Measurements from ENCODE around the gene ANKH.
"Not testable (repeated sequence)": the region's sequence is repeated elsewhere in the genome, so short reads cannot be mapped to it uniquely, and the experiment has no call there.

The ANKH gene

DNA sequence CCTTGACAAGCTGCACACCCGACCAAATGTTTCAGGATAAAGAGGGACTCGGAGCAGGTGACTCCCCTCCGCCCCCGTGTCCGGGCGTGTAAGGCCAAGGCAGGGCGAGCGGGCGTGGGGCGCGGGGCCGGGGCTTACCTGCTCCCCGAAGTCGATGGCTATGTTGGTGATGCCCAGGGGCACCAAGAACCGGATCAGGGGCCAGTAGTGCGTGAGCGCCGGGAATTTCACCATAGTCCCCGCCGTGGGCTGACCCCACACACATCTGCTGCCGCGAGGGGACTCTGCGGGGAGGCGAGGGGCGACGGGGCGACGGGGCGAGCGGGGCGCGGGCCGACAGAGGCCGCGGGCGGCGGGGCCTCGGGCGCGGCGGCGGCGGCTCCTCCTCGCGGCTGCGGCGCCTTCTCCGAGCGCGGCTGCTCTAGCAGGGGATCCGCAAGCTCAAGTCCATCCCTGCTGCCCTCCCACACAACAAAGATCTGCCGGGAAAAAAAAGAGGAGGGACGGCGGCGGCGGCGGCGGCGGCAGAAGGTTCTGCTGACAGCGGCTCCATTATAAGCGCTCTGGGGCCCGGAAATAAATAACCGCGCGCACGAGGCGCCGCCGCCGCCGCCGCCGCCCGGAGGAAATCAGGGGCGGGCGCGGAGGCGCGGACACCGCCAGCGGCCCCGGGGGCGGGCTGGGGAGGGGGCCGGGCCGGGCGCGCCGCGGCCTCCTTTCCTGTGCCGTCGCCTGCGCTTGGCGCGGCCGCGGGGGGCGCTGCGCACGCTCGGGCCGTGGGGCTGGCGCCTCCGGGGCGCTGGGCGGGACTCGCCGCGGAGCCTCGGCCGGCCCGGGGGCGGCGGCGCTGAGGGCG, at the start of gene ANKH:
Gene ANKH (minus strand): TSS at position 565 of the 856 bp plus-strand sequence. CDS start 331 bp downstream, at position 234.
- peak; percentile 79 for DNase-seq

DNA sequence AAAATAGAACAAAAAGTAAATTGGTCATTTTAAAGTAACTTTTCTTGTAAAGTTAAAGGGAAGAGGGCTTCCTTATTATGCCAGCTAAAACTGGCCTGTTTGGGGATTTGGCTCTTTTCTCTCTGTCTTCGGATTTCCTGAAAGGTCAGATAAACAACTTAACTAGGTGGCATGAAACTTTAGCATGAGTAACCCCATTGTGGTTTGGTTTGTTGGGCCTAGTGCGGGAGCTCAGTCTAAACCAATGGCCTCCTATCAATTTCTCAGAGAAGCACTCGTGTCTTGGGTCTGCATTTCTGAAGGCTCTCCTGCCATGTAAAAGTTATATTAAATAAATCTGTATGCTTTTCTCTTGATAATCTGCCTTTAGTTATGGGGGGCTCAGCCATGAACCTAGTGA, 48.5 kb upstream of the ANKH start:
- DNase-seq, result no peak

DNA sequence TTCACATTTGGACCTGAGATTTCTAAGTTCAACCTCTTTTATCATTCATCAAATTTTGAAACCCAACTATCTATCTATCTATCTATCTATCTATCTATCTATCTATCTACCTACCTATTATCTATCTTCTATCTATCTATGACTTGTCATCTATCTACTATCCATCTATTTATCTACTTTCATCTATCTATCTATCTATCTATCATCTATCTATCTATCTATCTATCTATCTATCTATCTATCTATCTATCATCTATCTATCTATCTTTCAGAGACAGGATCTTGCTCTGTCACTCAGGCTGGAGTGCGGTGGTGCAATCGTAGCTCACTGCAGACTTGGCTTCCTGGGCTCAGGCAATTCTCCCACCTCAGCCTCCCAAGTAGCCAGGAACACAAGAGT, 47.5 kb upstream of the ANKH start:
- DNase-seq, result not testable (repeated sequence)

DNA sequence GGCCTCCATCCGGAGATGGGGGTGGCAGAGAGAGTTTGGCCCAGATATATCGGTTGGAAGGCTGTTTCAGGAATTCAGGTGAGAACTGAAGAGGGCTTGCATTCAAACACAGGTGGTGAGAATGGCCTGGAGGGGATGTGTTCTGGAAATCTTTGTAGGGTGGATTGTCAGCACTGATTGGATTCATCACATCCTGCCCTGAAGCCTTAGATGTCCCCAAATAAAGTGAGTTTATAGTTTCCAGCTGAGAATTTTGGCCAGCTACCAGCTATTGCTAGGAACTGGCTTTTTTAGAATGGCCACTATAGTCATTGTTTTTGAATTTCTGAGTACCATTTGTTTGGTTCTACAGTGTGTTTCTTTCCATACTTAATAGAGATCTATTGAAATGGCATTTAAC, 46.1 kb upstream of the ANKH start:
- peak; percentile 68 for DNase-seq

DNA sequence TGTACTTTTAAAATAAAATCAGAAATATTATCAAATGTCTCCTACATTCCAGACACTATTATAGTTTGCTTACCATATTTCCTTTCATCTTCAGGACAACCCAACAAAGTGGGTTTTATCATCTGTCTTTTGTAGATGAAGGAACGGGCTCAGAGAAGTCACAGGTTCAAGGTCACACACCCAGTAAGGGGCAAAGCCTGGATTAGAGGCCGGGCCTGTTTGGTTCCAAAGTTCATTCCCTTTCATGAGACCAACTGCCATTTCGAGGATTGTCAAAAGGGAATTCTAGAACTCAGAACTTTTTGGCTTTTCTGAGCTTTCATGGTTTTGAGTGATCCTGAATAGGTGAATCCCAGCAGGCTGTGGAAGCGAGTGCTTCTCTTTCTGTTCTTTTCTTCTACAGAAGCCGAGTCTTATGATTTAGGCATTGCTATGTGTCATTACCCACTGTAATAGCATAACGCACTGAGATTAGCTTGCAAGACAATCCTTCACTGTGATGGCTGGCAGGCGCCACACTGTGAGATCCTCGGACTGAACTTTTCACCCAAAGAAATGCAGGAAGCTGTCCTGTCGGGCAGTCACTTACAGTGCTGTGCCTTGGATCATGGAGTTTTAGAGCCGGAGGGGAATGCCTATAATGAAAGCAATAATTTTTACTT, 43.8 kb upstream of the ANKH start:
- peak; percentile 33 for DNase-seq

DNA sequence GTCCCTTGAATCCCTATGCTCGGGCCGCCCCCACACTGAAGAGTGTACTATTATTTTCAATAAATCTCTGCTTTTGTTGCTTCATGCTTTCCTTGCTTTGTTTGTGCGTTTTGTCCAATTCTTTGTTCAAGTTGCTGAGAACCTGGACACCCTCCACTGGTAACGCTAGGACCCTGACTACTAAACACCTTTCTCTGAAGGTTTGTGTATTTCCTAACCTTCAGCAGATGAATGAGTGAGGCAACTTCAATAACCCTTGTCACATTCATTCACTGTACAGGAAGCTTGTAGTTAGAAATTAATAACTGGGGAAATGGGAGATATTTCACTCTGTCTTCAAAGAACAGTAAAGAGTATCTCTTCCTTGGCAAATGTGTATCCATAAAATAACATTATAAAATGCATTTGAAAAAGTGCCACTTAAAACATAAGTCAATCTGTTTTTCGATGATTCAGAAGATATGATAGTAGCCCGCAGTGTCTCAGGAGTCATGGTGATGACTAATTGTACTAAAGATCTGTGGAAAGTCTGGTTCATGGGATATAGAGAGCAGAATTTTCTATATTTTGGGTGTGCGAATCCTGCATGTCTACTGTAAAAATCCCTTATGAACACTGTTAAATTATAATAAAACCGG, 43.2 kb upstream of the ANKH start:
- DNase-seq, result peak; percentile 75

DNA sequence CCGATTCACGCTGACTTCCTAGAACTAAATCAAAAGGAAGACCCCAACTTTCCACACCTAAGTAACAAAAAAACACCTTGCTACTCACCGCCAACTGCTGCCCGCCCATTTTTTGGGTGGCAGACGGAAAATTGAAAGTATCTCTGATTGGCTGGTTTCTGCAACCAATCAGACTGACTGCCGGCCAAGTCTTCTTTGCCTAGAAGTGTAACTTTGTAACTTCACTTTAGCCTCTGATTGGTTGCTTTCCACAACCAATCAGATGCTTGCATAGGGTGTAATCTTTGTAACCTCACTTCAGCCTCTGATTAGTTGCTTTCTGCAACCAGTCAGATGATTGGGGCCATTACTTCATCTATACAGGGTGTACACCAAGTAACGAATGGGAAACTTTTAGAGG, 42.6 kb upstream of the ANKH start:
- DNase-seq, result no peak

DNA sequence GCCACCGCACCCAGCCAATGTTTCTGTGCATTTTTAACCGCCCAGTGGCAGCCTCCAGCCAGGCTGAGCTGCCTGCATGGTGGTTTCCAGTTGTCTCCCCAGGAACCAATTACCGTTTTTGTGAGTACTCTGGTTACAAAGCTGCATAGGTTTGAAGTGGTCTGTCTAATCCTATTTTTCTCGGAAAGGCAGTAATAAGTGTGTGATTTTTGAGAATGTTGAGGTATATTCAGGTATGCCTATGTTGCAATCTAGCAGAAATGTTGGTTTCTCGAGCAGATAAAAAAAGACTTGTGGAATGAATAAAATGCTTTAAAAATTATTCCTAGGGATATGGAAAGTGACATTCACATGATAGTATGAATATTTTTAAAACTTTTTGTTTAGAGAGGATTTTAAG, 41.5 kb upstream of the ANKH start:
- peak; percentile 72 for DNase-seq

DNA sequence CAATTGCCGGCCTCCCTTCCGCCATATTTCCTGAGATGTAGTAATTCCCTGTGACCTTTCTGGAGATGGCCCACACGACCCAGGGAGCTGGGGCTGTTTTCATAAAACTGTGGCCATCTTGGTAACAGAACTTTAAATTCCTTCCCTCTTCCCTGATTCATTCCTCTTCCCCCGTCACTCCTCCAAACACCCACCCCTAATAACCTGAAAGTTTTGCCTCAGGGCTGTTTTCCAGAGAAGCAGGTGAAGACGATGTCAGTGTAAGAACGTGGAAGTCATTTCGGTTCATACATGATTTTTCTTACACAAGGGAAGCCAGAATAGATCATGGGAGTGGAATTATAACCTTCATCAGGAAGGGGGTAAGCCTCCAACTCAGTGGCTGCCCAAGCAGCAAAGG, 40.6 kb upstream of the ANKH start:
- no peak for DNase-seq

DNA sequence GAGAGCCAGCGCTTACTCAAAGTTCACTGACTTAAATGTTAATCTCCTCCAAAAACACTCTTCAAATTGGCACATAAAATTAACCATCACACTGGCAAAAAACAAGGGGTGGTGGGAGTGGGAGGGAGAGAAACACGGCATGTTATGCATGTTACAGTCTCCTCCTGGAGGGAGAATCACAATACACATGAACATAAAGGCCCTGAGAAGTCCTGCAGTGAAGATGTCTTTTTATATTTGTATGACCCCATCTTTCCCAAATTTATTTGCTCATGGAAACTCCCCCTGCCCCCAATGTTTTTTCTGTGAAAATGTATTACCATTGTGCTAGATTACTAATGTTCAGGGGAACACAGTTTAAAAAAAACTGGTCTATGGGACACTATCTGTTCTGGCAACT, 37.8 kb upstream of the ANKH start:
- no peak for DNase-seq

DNA sequence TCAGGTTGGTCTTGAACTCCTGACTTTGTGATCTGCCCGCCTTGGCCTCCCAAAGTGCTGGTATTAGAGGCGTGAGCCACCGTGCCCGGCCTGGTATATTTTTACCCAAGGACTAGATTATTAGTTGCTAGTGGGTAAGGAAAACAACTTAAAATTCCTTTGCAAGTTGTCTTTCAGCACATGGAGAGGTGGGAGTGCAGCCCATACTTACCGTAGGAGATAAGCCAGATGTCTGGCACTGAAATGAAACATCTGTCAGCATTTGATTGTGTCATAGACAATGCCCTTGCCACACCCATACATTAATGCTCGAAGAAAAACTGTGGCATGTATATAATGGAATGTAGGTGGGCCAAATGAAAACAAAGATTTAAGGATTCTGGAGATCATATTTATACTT, 36.6 kb upstream of the ANKH start:
- DNase-seq, result peak; percentile 45

DNA sequence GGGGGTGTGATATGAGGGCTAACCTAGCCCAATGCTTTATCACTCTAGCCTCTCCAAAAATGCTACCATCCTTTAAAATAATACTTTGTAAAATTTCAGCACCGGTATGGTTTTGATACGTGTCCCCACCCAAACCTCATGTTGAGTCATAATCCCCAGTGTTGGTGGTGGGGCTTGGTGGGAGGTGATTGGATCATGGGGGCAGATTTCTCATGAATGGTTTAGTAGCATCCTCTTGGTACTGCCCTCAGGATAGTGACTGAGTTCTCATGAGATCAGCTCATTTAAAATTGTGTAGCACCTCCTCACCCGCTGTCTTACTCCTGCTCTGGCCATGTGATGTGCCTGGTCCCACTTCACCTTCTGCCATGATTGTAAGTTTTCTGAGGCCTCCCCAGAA, 35.0 kb upstream of the ANKH start:
- DNase-seq, result no peak

DNA sequence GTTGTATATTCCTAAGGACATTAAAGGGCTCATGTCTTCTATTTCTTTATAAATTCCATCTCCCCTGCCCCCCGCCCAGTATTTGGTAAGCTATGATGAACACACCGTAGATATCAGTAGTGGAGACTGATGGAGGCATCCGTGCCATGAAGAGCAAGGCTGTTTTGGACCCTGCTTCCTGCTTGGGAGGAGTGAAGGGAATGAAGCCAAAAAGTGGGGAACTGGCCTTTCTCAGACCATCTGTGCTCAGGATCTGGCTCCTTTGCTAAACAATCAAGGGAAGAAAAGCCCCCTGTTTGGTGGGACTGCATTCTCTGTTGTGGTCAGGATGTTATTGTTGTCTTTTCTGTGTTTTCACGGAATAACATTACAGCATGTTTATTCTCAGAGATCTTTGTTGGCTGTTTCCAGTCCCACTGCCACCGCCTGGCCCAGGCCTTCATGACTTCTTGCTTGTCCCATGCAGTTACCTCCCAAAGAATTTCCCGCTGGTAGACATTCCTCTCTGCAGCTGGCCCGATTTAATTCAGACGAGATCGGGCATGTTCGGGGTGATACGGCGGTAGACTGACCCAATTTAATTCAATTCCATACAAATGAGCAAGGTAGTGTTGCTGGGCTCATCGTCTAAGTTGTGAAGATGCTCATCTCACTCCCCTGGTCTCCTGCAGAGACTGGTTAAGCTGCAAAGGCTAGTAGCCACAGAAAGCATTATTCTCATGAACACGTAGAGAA, 31.4 kb upstream of the ANKH start:
- DNase-seq, result no peak

DNA sequence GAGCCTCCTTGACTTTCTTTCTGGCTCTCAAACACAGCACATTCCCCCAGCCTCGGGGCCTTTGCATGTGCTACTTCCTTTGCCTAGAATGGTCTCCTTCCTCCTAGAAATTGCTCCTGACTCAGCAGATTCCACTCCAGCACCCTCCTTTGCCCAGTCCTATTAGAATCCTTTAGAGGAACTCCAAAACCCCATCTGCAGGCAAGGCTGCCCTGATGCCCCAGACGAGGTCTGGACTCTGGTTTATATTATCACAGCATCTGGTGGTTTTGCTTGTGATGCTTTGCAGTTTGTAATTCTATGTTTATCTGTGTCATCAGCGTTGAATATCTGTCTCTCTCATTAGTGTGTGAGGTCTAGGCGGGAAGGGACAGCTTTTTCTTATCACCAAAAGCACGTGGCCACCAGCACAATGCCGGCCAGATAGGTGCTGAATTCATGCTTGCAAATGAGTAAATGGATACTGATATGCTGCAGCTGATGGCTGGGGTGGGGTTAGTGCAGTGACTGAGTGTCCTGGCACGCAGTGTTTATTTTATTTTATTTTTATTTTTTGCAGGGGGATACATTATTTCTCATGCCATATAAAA, 30.0 kb upstream of the ANKH start:
- peak; percentile 59 for DNase-seq

DNA sequence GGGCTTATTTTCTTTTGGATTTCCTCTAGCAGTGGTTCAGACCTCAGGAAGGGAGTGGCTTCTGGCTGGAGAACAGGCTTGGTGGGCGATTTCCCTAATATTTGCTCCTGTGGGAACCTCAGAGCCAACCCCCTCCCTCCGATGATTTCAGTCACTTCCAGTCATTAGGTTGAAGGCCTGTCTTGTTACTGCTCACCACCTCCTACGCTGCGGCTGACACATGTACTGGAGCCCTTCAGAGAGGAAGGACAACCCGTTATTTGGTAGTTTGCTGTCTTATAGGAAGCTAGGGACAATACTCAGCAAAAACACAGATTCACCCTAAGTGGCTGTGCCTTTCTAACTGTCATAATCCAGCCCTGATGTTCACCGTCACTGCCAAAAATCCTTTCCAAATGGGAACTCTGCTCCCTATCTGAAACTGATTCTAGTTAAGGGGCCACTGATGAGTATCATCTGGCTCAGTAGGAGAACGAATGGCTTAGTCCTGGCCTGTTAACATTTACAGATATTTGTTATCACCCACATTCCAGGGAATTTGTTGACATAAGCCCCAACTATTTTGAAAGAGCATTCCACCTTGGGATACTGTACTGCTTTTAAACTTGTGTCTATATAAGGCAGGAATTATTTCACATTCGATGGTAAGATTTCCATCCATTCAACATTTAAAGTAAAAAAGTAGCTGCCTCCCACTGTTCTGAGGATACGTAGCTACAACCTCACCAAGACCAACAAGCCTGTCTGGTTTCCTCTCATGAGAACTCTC, 29.3 kb upstream of the ANKH start:
- DNase-seq, result peak; percentile 82

DNA sequence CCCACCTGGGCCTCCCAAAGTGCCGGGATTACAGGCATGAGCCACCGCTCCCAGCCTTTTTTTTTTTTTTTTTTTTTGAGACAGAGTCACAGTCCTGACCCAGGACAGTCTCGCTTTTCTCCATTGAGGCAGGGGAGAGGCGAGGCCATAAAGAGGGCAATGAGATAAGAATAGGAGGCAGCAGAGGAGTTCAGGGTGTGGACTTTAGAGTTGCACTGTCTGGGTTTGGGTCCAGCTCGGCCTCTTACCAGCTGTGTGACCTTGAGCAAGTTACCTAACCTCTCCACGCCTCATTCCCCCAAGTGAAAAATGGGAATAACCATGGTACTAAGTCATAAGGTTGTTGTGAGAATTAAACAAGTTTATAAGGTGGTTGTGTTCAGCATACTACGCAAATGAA, 24.6 kb upstream of the ANKH start:
- DNase-seq, result no peak

DNA sequence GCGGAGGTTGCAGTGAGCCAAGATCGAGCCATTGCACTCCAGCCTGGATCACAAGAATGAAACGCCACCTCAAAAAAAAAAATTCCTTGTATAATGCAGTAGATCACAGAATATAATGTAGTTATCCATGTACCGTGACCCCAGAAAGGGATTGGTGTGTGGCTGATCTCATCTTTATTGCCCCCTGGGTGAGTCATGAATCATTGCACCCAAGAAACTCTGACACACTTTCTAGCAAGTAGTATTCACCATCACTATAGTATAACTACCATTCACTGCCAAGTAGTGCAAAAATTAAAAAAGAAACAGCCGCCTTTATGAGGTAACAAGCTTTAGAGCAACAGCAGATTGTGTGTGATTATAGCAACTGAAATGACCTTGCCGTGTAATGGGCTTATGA, 23.7 kb upstream of the ANKH start:
- DNase-seq, result no peak

DNA sequence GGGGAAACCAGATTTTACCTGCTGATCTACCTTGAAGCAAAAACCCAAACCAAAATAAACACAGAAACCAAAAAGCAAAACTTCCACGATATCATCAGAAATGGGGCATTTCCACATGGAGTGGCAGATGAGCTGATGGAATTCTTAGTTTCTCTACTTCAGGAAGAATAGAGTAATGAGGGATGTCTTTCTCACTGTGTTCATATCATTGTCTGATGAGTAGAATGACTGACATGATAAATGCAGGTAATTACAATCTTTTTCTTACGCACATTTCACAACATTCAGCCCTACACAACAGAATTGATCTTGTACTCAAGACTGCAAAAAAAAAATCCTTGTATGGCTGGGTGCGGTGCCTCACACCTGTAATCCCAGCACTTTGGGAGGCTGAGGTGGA, 23.2 kb upstream of the ANKH start:
- no peak for DNase-seq

DNA sequence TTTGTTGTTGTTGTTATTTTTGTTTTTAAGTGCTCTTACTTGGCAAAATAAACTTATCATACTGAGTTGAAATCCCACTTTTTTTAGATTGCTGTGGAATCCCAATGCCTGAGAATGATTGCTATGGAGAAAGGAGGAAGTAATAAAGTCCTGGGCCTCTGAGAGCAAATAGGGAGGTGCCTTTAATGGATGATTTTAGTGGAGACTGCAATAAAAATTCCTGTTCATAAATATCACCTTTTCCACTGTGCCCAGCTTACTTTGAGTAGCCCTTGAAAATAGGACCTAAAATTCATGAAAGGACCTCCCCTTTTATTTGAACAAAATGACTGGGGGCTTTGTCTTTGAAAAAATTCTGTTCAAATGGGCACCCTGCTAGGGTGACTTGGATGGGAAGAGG, 21.8 kb upstream of the ANKH start:
- no peak for DNase-seq

DNA sequence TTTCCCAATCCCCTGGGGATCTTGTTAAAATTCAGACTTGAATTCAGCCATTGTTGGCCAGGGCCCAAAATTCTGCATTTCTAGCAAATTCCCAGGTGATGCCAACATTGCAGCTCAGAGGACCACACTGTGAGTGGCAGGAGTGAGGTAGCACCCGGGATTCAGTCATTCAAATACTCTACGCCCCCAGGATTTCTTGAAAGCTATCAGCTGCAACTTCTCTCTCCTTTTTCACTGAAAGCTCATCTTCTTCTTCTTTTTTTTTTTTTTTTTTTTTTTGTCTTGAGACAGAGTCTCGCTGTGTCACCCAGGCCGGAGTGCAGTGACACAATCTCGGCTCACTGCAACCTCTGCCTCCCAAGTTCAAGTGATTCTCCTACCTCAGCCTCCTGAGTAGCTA, 19.3 kb upstream of the ANKH start:
- no peak for DNase-seq

DNA sequence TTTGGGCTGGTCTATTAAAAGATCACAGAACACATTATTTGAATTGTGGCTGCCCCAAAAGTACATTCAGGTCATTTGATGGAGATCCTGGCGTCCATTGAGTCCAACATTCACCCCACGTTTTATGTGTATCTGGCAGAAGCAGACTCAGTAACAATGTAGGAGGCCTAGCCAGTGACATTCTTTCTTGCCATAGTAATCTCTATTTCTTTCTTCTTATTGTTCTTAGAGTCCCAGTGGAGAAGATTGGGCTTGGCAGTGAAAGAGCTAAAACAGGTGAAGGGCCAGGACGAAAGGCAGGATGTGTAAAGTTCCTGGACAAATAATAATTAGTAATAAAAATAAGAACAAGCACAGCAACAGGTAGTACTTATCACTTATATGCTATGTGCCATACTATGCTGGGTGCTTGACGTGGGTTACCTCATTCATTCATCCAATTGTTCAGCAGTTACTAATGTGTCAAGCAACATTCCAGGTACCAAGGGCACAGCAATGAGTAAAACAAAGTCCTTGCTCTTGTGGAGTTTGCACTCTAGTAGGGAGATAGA, 12.6 kb upstream of the ANKH start:
- DNase-seq, result no peak

Measured in fibroblast of skin of right quadriceps (primary cell).